Karpas-422 (cell line): Measurements from ENCODE around the gene COL4A4. TPM values are rescaled to one million over a fixed set of nuclear protein-coding genes. Genes with fewer than 3 reads are reported as not detected.

ENCODE experiments used
- DNase-seq: peaks from one replicate; pipeline ENCODE4 v3.0.0-alpha.2; 2015
- H2AFZ ChIP-seq: fragments of 200-600 bp; sonication (generic); 2 replicates; pipeline ENCODE4 v1.6.1; 2014; ENCODE audit warnings: antibody characterized with exemption, low read length, mixed read lengths
- H3K27ac ChIP-seq: fragments of 200-600 bp; sonication (generic); 2 replicates; pipeline ENCODE4 v1.5.1; 2014; ENCODE audit warnings: mild to moderate bottlenecking, low read length, moderate library complexity
- H3K27me3 ChIP-seq: fragments of 200-600 bp; sonication (generic); 2 replicates; pipeline ENCODE4 v1.6.1; 2014; ENCODE audit warnings: low read length, mixed read lengths
- H3K36me3 ChIP-seq: fragments of 200-600 bp; sonication (generic); 2 replicates; pipeline ENCODE4 v1.6.1; 2014; ENCODE audit warnings: low read length, mixed read lengths; ENCODE audit not compliant: insufficient read depth
- H3K4me1 ChIP-seq: fragments of 200-600 bp; sonication (generic); 2 replicates; pipeline ENCODE4 v1.6.1; 2014; ENCODE audit warnings: mild to moderate bottlenecking, low read length, mixed read lengths
- H3K4me2 ChIP-seq: fragments of 200-600 bp; sonication (generic); 2 replicates; pipeline ENCODE4 v1.6.1; 2014; ENCODE audit warnings: low read length, low read depth, mild to moderate bottlenecking; ENCODE audit not compliant: poor library complexity, severe bottlenecking
- H3K4me3 ChIP-seq: fragments of 200-600 bp; sonication (generic); 2 replicates; pipeline ENCODE4 v1.5.1; 2014; ENCODE audit warnings: mild to moderate bottlenecking, antibody characterized with exemption, low read length, mixed read lengths
- H3K79me2 ChIP-seq: fragments of 200-600 bp; sonication (generic); 2 replicates; pipeline ENCODE4 v1.6.1; 2014; ENCODE audit warnings: mild to moderate bottlenecking, low read length, mixed read lengths
- H3K9ac ChIP-seq: fragments of 200-600 bp; sonication (generic); 2 replicates; pipeline ENCODE4 v1.6.0; 2014; ENCODE audit warnings: low read length
- H3K9me2 ChIP-seq: fragments of 200-600 bp; sonication (generic), shearing (Covaris generic); replicated peaks from 2 replicates; pipeline ENCODE4 v1.6.0; 2014; ENCODE audit warnings: mild to moderate bottlenecking, low read length, moderate library complexity; ENCODE audit not compliant: insufficient read depth
- H3K9me3 ChIP-seq: fragments of 300-700, 200-600 bp; sonication (generic); 2 replicates; pipeline ENCODE4 v1.6.1; 2014; ENCODE audit warnings: low read length, mixed read lengths
- H4K20me1 ChIP-seq: fragments of 200-600 bp; sonication (generic); 2 replicates; pipeline ENCODE4 v1.6.1; 2014; ENCODE audit warnings: mild to moderate bottlenecking, antibody characterized with exemption, low read length, low read depth; ENCODE audit not compliant: insufficient read depth
- total RNA-seq: library from RNA; depleted of rRNA; stranded (reverse); fragments of >200 nt; shearing (Covaris generic); gene quantifications from 2 replicates; pipeline ENCODE4 v1.2.3, GENCODE V29; 2014; ENCODE audit warnings: low replicate concordance; rRNA removed

Gene COL4A4
- 0.41 and 0.72 TPM in 2 replicates for total RNA-seq

DNA sequence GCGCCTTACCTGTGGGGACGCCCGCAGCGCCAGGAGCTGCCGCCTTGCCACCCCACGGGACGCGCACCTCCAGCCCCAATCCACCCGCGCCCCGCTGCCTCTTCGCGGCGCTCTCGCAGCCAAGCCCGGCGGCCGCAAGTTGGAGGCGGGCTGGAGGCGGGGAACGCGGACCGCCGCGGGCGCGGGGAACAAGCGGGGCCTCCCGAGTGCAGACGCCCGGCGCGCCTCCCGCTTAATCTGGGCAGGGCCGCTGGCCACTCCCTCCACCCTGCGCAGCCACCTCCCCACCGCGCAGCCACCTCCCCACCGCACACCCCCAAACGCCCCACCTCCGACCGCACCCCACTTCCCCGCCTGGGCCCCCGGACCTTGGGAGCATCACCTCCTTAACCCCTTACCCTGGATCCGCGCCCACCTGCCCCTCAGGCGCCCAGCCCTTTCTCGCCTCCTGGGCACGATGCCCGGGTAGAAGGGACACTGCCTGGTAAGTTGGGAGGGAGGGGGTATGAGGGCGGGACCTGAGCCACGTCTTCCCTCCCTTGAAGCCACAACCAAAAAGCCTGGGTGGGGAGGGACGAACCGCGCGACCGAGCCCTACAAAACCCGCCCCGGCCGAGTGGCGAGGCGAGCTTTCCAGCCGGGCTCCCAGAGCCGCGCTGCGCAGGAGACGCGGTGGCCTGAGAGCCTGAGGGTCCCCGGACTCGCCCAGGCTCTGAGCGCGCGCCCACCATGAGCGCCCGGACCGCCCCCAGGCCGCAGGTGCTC is at the start of gene COL4A4, which contains the start of gene COL4A3:
TSS of gene COL4A4 (minus strand) at position 208 of the 765 bp plus-strand sequence. CDS start 16,722 bp downstream, outside the sequence.
TSS of gene COL4A3 (plus strand) at position 627 of the 765 bp plus-strand sequence. CDS start at position 730, 103 bp downstream.
- no peak for DNase-seq
- Histone ChIP-seq H2AFZ (peak within 1 kb of the TSS; percentile 78), H4K20me1 (no peaks in the 10 kb centered on the region), H3K4me3 (peak within 1 kb of the TSS; percentile 64), H3K79me2 (no peaks in the 10 kb centered on the region), H3K27me3 (no peaks in the 10 kb centered on the region), H3K36me3 (no peaks in the 10 kb centered on the region), H3K9ac (peak within 1 kb of the TSS; percentile 46), H3K4me2 (peak within 1 kb of the TSS; percentile 68), H3K4me1 (peaks cover 22% of the 10 kb centered on the region), H3K27ac (no peak within 1 kb of the TSS), H3K9me3 (no peaks in the 10 kb centered on the region), H3K9me2 (no peaks in the 10 kb centered on the region)

DNA sequence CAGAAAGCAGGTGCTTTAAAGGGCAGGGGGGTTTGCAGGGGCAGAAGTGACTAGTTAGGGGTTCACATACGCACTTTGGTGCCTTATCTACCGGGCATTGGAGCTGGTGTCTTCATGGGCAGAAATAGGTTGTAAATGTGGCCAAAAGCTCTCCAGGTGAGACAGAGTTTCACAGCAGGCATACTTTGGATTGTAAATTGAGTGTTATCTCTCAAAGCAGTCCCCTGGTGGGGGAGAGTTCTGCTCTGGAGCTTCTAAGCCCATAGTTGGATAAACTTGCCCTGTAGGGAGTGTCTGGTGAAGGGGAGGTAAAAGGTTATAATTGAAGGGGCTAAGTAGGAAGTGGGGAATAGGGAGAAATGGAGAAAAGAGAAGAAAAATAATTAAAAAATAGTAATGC is 43.6 kb upstream of the COL4A4 start:
- H3K4me3 ChIP-seq: no peak overlapping the region
- DNase-seq: no peak
- H3K27ac ChIP-seq: no peak overlapping the region
- H4K20me1 ChIP-seq: no peaks in the 10 kb centered on the region
- no peak overlapping the region for H3K4me2 ChIP-seq
- no peak overlapping the region for H3K9ac ChIP-seq
- H3K36me3 ChIP-seq: no peaks in the 10 kb centered on the region
- H3K27me3 ChIP-seq: no peaks in the 10 kb centered on the region
- H3K79me2 ChIP-seq: no peaks in the 10 kb centered on the region
- H2AFZ ChIP-seq: no peak overlapping the region
- H3K9me2 ChIP-seq: no peaks in the 10 kb centered on the region
- no peaks in the 10 kb centered on the region for H3K9me3 ChIP-seq
- H3K4me1 ChIP-seq: no peaks in the 10 kb centered on the region

DNA sequence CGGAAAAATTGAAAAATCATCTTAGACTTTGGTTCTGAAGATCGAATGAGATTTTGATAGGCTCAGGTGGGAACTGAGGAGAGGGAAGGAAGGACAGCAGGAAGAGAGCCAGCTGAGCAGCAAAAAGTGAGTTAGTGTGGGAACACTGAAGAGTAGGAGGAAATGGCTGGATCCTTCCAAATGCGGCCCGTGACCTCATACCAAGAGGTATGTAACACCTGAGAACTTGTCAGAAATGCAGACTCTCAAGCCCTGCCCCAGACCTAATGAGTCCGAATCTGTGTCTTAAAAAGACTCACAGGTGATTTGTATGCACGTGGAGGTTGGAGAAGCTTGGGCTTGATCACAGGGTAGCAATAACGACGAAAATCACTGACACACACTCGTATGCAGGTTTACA is 42.4 kb upstream of the COL4A4 start:
- no peak overlapping the region for H2AFZ ChIP-seq
- H3K9ac ChIP-seq: no peak overlapping the region
- H3K27ac ChIP-seq: no peak overlapping the region
- no peaks in the 10 kb centered on the region for H3K27me3 ChIP-seq
- no peaks in the 10 kb centered on the region for H3K79me2 ChIP-seq
- no peak overlapping the region for H3K4me3 ChIP-seq
- no peaks in the 10 kb centered on the region for H3K9me3 ChIP-seq
- H3K4me2 ChIP-seq: no peak overlapping the region
- no peaks in the 10 kb centered on the region for H4K20me1 ChIP-seq
- no peak for DNase-seq
- H3K36me3 ChIP-seq: no peaks in the 10 kb centered on the region
- H3K4me1 ChIP-seq: no peaks in the 10 kb centered on the region
- no peaks in the 10 kb centered on the region for H3K9me2 ChIP-seq

DNA sequence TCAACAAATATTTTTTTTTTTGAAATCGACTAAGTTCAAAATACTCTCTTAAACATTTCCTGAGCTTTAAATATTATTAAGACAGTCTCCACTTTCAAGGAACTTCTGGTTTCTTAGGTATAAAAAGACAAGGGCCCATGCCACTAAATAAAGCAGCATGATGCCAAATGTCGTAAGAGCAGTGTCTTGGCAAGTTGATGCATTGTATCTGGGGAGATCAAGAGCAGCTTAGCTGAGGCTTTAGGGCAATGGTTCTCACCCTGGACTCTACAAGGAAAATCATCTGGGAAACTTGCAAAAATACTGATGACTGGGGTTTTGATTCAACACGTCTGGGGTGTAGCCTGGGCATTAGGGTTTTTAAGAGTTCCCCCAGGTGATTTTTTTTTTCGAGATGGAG is 41.7 kb upstream of the COL4A4 start:
- DNase-seq: no peak
- no peaks in the 10 kb centered on the region for H4K20me1 ChIP-seq
- no peaks in the 10 kb centered on the region for H3K4me1 ChIP-seq
- H2AFZ ChIP-seq: no peak overlapping the region
- H3K9me2 ChIP-seq: no peaks in the 10 kb centered on the region
- H3K9me3 ChIP-seq: no peaks in the 10 kb centered on the region
- no peaks in the 10 kb centered on the region for H3K36me3 ChIP-seq
- no peak overlapping the region for H3K9ac ChIP-seq
- H3K4me3 ChIP-seq: no peak overlapping the region
- H3K27ac ChIP-seq: no peak overlapping the region
- no peaks in the 10 kb centered on the region for H3K79me2 ChIP-seq
- no peaks in the 10 kb centered on the region for H3K27me3 ChIP-seq
- H3K4me2 ChIP-seq: no peak overlapping the region

DNA sequence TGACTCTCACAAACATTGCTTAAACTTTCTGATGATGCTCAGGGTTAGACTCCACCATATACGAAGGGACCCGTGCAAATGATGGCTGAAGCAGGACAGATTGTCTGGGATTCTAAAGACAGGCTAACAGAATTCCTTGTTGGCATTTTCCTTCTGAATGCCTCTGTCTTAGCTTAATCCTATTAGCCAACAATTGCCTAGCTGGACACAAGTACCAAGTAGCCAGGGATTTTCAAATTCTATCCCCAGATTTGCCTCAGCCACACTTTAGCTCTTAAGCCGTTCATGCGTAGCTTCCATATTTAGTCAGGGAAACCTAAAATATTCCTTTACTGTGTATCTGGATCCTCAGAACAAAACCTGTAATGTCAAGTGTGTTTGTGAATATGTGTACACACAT is 40.4 kb upstream of the COL4A4 start:
- Histone ChIP-seq H3K4me2 (no peak overlapping the region), H3K9ac (no peak overlapping the region), H3K36me3 (no peaks in the 10 kb centered on the region), H3K4me3 (no peak overlapping the region), H3K27ac (no peak overlapping the region), H3K9me2 (no peaks in the 10 kb centered on the region), H3K79me2 (no peaks in the 10 kb centered on the region), H2AFZ (no peak overlapping the region), H3K9me3 (no peaks in the 10 kb centered on the region), H3K27me3 (no peaks in the 10 kb centered on the region), H4K20me1 (no peaks in the 10 kb centered on the region), H3K4me1 (no peaks in the 10 kb centered on the region)
- no peak for DNase-seq

DNA sequence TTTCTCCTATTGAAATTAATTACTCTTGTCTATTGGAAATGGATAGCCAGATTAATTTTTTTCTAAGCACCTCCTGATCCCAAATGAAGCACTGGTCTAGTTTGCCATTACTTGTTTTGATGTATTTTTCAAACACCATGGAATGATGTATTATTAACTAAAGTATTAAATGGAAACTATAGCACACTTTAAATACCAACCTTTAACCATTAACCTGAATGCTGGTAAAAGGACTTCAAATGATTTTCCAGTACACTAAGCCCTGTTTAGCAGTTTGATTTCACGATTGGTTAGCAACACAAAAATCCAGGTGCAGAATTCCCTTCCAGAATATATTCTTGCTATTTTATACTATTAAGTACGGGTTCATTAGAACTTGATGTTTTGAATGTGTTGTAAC is 37.8 kb upstream of the COL4A4 start:
- Histone ChIP-seq H3K79me2 (no peaks in the 10 kb centered on the region), H4K20me1 (no peaks in the 10 kb centered on the region), H3K27me3 (no peaks in the 10 kb centered on the region), H3K9ac (no peak overlapping the region), H3K4me3 (no peak overlapping the region), H2AFZ (no peak overlapping the region), H3K4me1 (no peaks in the 10 kb centered on the region), H3K9me3 (no peaks in the 10 kb centered on the region), H3K4me2 (no peak overlapping the region), H3K36me3 (no peaks in the 10 kb centered on the region), H3K9me2 (no peaks in the 10 kb centered on the region), H3K27ac (no peak overlapping the region)
- no peak for DNase-seq

DNA sequence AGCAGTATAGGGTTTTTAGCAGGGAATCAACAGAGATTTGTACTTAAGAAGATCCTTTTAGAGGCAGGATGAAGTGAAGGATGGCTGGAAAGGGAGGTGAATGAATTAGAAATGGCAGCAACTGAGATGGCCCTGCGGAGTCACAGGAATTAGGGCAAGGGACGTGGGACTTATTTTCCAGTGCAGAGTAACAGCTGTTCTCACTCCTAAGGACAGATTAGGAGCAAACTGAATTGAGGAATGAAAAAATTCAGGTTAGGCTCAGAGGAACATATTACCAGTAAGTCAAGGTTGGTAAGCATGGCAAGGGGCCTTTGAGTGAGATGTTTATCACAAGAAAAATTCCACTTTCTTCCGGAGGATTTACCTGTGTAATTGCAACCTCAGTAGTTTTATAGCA is 34.9 kb upstream of the COL4A4 start:
- no peak for DNase-seq
- Histone ChIP-seq H3K27ac (no peak overlapping the region), H3K4me1 (no peaks in the 10 kb centered on the region), H3K27me3 (no peaks in the 10 kb centered on the region), H3K4me3 (no peak overlapping the region), H3K79me2 (no peaks in the 10 kb centered on the region), H3K9me3 (no peaks in the 10 kb centered on the region), H4K20me1 (no peaks in the 10 kb centered on the region), H3K4me2 (no peak overlapping the region), H2AFZ (no peak overlapping the region), H3K9me2 (no peaks in the 10 kb centered on the region), H3K9ac (no peak overlapping the region), H3K36me3 (no peaks in the 10 kb centered on the region)

DNA sequence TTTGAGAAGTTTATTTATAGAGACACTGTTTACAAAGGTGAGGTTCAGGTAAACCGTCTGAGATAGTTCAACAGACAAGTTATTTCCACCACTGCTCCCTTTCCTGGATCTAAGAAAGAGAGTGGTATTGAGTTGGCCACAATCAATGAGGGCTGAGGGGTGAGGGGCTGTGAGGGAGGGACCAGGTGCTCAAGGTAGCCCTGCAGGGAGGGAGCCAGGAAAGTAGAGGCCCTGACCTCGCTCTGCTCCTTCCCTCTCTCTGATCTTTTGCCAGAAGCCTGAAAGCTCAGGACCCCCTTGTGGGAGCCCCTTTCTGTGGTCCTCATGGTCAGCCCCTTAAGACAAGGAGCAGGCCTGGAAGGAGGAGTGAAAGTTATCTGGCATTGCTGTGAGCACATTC is 30.2 kb upstream of the COL4A4 start:
- Histone ChIP-seq H3K27me3 (no peaks in the 10 kb centered on the region), H3K9ac (no peak overlapping the region), H3K4me3 (no peak overlapping the region), H2AFZ (no peak overlapping the region), H3K4me1 (no peaks in the 10 kb centered on the region), H3K27ac (no peak overlapping the region), H4K20me1 (no peaks in the 10 kb centered on the region), H3K36me3 (no peaks in the 10 kb centered on the region), H3K9me3 (no peaks in the 10 kb centered on the region), H3K9me2 (no peaks in the 10 kb centered on the region), H3K4me2 (no peak overlapping the region), H3K79me2 (no peaks in the 10 kb centered on the region)
- DNase-seq: no peak
